GM06990 (cell line): ENCODE data around the gene SLAMF8.

ENCODE experiments used
- DNase-seq: peaks from one replicate; pipeline ENCODE4 v3.0.0-alpha.2; 2011; ENCODE audit not compliant: insufficient read length; ENCODE audit errors: extremely low read depth
- H3K27me3 ChIP-seq: replicated peaks from 2 replicates; pipeline ENCODE4 v1.6.0; 2011; ENCODE audit warnings: low read length; ENCODE audit not compliant: control insufficient read depth, insufficient read depth
- H3K36me3 ChIP-seq: 2 replicates; pipeline ENCODE4 v1.5.1; 2011; ENCODE audit warnings: low read length; ENCODE audit not compliant: control insufficient read depth, insufficient read depth
- H3K4me3 ChIP-seq: replicated peaks from 2 replicates; pipeline ENCODE4 v1.5.1; 2011; ENCODE audit warnings: low read depth, mild to moderate bottlenecking, control low read depth, low read length
- TF ChIP-seq, protein P1 (sequence below): IDR thresholded peaks from 2 replicates; pipeline ENCODE4 v1.5.1; 2011; ENCODE audit warnings: low read length, control low read depth, mild to moderate bottlenecking, inconsistent platforms; ENCODE audit not compliant: insufficient read depth, poor library complexity, severe bottlenecking

SLAMF8 gene

DNA sequence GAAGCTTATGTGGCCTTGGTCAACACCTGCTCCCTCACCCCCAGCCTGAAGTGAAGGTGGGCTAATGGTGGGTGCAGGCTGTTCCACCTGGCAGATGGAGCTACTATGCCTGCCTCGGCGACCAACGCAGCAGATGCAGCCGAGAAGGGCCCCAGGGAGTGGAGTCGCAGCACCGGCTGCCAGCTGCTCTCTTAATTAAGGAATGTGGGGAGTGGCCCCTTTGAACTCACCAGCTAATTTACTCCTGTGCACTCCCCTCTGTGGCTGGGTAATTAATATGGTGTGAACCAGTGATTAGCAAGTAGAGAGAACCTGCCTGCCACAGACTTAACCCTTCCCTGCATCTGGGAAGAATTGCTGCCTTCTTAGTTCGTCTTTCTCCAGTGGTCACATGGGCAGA, 3.3 kb upstream of the SLAMF8 start:
- Histone ChIP-seq H3K27me3 (peaks cover 6% of the 10 kb centered on the region), H3K4me3 (no peak overlapping the region), H3K36me3 (no peaks in the 10 kb centered on the region)
- DNase-seq = no peak
- TF ChIP-seq, protein P1, sequence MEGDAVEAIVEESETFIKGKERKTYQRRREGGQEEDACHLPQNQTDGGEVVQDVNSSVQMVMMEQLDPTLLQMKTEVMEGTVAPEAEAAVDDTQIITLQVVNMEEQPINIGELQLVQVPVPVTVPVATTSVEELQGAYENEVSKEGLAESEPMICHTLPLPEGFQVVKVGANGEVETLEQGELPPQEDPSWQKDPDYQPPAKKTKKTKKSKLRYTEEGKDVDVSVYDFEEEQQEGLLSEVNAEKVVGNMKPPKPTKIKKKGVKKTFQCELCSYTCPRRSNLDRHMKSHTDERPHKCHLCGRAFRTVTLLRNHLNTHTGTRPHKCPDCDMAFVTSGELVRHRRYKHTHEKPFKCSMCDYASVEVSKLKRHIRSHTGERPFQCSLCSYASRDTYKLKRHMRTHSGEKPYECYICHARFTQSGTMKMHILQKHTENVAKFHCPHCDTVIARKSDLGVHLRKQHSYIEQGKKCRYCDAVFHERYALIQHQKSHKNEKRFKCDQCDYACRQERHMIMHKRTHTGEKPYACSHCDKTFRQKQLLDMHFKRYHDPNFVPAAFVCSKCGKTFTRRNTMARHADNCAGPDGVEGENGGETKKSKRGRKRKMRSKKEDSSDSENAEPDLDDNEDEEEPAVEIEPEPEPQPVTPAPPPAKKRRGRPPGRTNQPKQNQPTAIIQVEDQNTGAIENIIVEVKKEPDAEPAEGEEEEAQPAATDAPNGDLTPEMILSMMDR = no peak

DNA sequence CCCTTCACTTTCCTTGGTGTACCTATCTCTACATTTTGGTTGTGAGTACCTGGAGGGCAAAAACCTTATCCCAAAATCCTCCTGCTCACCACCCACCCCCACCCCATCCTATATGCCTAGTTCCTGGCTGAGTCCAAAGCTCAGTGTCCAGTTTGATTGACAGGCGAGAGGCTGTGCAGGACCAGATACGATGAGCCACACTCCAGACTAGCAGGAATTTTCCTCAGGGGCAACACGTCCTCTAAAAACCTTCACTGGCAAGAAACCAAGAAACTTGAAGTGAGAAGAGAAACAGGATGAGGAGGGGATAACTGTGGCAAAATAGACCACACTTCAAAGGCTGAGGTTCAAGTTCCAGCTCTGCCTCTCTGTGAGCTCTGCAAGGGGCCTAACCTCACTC, 1.1 kb upstream of the SLAMF8 start:
- peaks cover 6% of the 10 kb centered on the region for H3K27me3 ChIP-seq
- H3K4me3 ChIP-seq = no peak overlapping the region
- no peak for DNase-seq
- TF ChIP-seq, protein P1 = no peak
- no peaks in the 10 kb centered on the region for H3K36me3 ChIP-seq

DNA sequence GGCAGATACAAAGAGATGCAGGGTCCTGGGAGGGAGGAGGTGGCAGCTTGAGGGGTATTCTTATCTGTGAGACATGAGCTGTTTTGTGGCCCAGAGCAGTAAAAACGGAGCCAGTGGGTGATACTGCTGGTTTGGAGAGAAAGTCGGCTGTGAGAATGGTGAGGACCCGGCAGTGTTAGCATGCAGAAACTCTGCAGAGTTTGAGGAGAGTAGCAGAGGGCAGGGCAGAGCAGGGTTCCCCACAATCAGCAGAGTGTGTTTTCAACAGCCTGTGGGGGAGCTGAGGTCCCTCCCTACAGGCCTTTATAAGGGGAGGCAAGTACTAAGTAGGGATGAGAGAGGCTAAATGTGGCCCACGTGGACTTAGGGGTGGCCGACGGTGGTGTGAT, 423 bp downstream of the SLAMF8 start:
- TF ChIP-seq, protein P1 = no peak
- H3K36me3 ChIP-seq = no peaks in the 10 kb centered on the region
- peaks cover 6% of the 10 kb centered on the region for H3K27me3 ChIP-seq
- no peak for DNase-seq
- H3K4me3 ChIP-seq = no peak overlapping the region

DNA sequence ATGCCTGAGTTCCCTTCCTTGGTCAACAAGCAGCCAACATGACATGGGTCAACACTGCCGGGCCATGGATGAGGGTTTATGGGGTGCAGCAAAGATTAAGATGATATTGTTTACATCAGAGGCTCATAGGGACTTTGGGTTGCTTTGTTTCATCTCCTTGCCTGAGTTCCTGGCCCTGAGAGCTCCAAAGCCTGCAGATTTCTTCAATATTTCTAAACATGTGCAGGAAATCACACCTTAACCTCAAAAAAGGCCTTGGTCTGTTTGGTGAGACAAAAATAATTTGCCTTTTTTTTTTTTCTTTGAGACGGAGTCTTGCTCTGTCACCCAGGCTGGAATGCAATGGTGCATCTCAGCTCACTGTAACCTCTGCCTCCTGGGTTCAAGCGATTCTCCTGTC, 876 bp downstream of the SLAMF8 start:
- DNase-seq = no peak
- H3K4me3 ChIP-seq = no peak overlapping the region
- peaks cover 3% of the 10 kb centered on the region for H3K27me3 ChIP-seq
- H3K36me3 ChIP-seq = no peaks in the 10 kb centered on the region
- TF ChIP-seq, protein P1 = no peak

DNA sequence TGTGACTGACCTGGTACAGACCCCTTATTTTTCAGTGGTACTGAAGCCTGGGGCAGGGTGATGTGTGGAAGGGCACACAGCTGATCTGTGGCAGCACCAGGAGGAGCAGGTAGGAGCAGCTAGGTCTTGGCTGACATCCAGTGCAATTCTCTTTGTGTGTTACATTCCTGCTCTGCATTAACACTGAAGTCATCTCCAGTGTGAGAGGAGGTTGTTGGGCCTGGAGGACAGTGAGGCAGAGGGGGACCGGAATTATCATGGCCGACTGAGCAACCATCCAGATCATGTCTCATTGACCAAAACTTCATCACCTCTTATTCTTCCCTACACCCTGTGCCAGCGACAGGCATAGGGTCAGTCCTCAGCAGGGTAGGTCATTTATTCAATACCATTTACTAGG, 1.5 kb downstream of the SLAMF8 start:
- Histone ChIP-seq H3K4me3 (no peak overlapping the region), H3K36me3 (no peaks in the 10 kb centered on the region), H3K27me3 (peaks cover 2% of the 10 kb centered on the region; the same call in 1 of the 2 replicates)
- no peak for DNase-seq
- TF ChIP-seq, protein P1 = no peak

DNA sequence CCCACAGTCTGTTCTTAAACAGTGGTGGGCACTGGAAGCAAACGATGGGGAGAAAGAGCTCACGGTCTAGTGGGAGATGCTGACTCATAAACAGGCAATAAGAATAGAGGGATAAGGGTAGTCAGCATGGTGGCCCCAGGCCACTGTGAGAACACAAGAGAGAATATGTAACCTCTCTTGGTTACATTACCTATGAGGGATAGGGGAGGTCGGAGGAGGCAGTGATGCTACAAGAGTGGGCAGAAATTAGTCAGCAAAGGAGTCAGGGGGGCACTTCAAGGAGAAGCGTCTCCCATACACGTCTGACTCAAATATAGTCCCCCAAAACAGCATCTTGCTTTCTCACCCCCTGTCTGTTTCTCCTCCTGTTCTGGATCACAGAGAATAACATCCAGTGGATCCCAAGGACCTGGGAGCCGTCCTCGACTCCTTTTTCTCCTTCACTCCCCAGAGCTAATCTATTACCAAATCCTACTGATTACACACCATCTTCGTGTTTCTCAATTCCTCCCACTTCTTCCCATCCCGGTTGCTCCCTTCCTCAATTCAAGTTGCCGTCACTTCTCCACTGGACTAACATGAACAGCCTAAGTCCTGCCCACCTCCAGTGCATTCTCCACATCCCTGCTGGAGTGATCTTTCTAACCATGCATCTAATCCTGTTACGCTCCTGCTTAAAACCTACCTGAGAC, 2.1 kb downstream of the SLAMF8 start:
- peaks cover 2% of the 10 kb centered on the region; the same call in 1 of the 2 replicates for H3K27me3 ChIP-seq
- DNase-seq = no peak
- H3K36me3 ChIP-seq = no peaks in the 10 kb centered on the region
- no peak overlapping the region for H3K4me3 ChIP-seq
- TF ChIP-seq, protein P1 = no peak
